ENCODE measurements around the gene ZNF641.

- TF ChIP-seq POLR2A (IDR thresholded peaks at IDR 0.05) (no peak), CTCF (IDR thresholded peaks at IDR 0.05) (no peak)
Observed at GRCh38 chr12:48339442-48340117, 11.1 kb downstream of the ZNF641 start.
